GM18508 (cell line): ENCODE results near the gene KIF1C.

Source experiments
- ATAC-seq: cut with Tn5 transposase; IDR thresholded peaks from one replicate; pipeline ENCODE4 v1.9.1; 2021; ENCODE audit warnings: moderate number of reproducible peaks; ENCODE audit not compliant: insufficient read depth, unreplicated experiment

KIF1C gene

GRCh38 chr17:4997302-4998026 is at the start of gene KIF1C, which contains the start of gene INCA1:
TSS of gene KIF1C (plus strand) at chr17:4997950. CDS start at chr17:5000247, 2,297 bp downstream.
TSS of gene INCA1 (minus strand) at chr17:4997522. CDS start at chr17:4994437, 3,085 bp downstream.
- ATAC-seq = no peak

GRCh38 chr17:4948166-4948930 is 49.4 kb upstream of the KIF1C start, which contains the start of gene PFN1:
TSS of gene PFN1 (minus strand) at chr17:4948530. CDS start at chr17:4948394, 136 bp downstream.
- no peak for ATAC-seq

GRCh38 chr17:4948931-4949320 is 48.8 kb upstream of the KIF1C start:
- ATAC-seq = no peak

- no peak for ATAC-seq
These were observed 48.3 kb upstream of the KIF1C start for GRCh38 chr17:4949321-4950074.

GRCh38 chr17:4950075-4950745 is 47.5 kb upstream of the KIF1C start:
- no peak for ATAC-seq

GRCh38 chr17:4950746-4951204 is 47.0 kb upstream of the KIF1C start, which contains the start of gene ENO3:
TSS of gene ENO3 (plus strand) at chr17:4951119. CDS start at chr17:4951830, 711 bp downstream.
- ATAC-seq = no peak

GRCh38 chr17:4951486-4951885 is 46.3 kb upstream of the KIF1C start:
- ATAC-seq = no peak

GRCh38 chr17:4953451-4953961 is 44.2 kb upstream of the KIF1C start:
- ATAC-seq = no peak

GRCh38 chr17:4955091-4955490 is 42.7 kb upstream of the KIF1C start:
- no peak for ATAC-seq

- ATAC-seq = no peak
These were observed 41.2 kb upstream of the KIF1C start for GRCh38 chr17:4956493-4957061.

GRCh38 chr17:4958102-4958501 is 39.6 kb upstream of the KIF1C start:
- ATAC-seq = no peak

GRCh38 chr17:4959261-4959965 is 38.3 kb upstream of the KIF1C start:
- ATAC-seq = no peak

- no peak for ATAC-seq
These were observed 37.3 kb upstream of the KIF1C start for GRCh38 chr17:4960279-4960922.

- no peak for ATAC-seq
These were observed 32.3 kb upstream of the KIF1C start for GRCh38 chr17:4965311-4965986.

- peak; percentile 67 for ATAC-seq
These were observed 30.8 kb upstream of the KIF1C start for GRCh38 chr17:4966844-4967538.

- ATAC-seq = peak; percentile 32
These were observed 29.9 kb upstream of the KIF1C start, which contains the start of gene SPAG7 for GRCh38 chr17:4967539-4968485. TSS of gene SPAG7 (minus strand) at chr17:4967817. CDS start at chr17:4967804, 13 bp downstream.
